8988T (cell line): ENCODE data around the gene NPAS3.

Experiments
- DNase-seq: peaks from one replicate; pipeline ENCODE4 v3.0.0; 2011

The NPAS3 gene

DNA sequence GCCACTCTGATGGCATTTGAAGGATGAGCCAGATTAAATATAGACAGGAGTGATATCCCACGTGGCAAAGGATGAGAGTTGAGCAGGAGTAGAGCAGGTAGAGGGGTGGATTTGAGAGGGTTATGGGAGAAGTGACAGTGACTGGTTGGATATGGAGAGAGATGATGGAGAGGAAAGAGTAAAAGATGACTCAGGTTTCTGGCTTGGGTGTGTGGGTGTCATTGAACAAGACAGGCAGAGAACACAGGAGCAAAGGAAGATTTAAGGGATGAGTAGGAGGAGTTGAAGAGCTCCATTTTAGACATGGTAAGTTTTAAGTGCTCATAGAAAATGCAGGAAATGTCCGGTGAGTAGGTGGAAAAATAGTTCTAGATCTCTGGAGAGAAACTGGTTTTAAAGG lies 875.3 kb downstream of the NPAS3 start:
- DNase-seq = no peak

DNA sequence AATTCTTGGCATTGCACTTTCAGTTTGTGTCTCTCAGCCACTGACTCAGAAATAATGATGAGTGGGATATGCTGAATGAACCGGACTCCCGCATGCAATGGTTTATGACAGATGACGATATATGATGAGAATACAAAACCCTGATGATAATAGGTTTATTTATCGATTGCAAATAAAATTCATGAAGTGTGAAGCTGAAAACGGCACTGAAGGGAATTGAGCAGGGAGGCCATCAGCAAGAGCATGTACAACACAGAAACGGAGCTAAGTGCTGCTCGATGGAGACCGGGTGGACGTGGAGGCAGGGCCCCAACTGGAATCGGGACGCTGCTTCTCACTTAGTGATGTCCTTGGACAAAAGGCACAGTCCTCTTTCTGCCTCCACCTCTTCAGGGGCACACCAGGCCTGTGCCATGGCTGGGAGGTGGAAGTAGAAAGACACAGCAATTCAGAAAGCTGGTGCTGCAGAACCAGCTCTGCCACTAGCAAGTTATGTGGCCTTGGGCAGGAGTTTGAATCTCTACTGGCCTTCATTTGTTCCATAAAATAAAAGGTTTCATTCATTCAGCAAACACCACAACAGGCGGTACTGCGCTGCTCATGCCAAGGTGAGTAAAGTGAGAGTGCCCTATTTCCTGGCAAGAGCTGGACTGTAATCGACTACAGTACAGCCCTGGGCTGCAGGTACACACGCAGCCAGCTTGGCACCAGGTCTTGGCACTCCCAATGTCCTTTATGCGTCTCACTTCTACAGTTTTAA lies 895.2 kb downstream of the NPAS3 start:
- no peak for DNase-seq

DNA sequence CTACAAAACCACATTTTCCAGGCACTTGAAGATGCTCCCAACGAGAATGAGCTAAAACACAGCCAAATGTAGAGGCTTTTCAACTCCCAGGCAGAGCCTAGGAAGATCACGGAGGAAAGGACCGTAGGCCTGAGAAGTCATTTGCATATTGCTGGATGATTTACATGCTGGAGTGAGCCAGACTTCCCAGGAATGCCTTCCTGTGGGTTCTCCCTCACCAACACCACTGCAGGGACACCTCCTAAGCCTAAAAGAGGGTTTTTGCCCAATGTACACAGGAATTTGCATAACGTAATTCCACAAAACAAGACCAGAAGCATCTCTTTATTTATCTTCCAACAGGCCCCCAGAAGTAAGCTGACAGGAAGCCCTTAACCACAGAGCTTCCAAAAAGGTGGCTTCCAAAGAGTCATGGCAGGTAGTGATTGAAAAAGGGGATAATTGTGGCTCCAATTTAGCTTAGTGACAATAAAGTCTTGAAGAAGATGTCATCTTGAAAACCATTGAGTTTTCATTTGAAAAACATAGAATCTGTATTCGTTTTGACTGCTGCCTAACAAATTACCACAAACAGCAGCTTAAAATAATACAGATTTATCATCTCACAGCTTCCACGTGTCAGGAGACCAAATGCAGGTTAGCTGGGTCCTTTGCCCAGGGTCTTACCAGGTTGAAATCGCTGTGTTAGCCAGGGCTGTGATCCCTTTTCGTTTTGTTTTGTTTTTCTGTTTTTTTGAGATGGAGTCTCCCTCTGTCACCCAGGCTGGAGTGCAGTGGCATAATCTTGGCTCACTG lies 896.0 kb downstream of the NPAS3 start:
- DNase-seq = no peak

DNA sequence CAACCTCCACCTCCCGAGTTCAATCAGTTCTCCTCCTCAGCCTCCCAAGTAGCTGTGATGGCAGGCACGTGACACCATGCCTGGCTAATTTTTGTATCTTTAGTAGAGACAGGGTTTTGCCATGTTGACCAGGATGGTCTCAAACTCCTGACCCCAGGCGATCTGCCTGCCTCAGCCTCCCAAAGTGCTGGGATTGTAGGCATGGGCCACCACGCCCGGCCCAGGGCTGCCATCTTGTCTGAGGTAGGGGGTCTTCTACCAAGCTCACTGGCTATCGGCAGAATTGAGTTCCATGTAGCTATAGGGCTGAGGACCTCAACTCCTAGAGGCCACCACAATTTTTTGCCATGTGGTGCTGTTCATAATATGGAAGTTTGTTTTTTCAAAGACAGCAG lies 896.6 kb downstream of the NPAS3 start:
- no peak for DNase-seq

DNA sequence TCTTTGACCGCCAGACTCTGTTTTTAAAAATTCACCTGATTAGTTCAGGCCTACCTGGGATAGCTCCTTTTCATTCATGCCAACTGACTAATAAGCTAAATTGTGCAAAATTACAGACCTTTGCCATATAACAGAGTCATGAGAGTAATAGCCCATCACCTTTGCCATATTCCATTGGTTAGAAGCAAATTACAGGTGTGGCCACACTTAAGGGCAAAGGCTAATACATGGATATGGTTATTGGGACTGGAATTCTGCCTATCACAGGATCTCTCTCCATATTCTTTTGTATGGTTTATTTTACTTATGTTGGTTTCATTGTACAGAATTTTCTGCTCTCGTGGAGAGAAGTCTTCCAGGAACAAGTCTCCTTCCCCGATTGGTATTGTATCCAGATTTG lies 897.0 kb downstream of the NPAS3 start:
- no peak for DNase-seq

DNA sequence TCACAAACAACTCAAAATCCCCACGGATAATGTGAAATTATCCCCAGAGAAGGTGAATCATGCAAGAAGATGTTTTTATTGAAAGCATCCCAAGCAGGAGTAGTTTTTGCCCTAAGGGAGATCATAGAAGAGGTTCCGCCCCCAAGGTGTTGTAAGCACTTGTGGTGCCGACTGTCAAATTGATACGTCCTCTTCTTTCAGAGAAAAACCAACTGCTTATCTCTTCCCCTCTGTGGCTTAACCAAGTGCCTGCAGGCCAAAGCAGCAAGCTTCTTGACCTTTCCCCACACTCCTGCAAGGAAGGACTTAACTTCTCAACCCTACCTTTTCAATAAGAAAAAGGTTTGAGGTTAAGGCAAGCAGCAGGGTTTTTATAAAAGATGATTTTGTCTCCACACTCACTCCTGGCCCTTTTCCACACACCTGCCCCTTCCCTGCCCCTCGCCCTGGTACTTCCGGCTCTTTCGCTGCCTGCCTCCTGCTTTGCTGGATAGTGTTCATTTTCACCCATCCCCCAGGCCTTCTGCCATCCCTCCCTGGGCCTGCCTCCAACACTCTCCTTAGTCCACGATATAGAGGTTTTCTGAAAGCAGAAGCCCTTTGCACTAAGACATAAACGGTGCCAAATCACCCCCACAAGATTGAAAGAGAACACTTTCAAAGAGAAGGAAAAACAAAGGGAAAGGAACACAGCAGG lies 897.7 kb downstream of the NPAS3 start:
- no peak for DNase-seq

DNA sequence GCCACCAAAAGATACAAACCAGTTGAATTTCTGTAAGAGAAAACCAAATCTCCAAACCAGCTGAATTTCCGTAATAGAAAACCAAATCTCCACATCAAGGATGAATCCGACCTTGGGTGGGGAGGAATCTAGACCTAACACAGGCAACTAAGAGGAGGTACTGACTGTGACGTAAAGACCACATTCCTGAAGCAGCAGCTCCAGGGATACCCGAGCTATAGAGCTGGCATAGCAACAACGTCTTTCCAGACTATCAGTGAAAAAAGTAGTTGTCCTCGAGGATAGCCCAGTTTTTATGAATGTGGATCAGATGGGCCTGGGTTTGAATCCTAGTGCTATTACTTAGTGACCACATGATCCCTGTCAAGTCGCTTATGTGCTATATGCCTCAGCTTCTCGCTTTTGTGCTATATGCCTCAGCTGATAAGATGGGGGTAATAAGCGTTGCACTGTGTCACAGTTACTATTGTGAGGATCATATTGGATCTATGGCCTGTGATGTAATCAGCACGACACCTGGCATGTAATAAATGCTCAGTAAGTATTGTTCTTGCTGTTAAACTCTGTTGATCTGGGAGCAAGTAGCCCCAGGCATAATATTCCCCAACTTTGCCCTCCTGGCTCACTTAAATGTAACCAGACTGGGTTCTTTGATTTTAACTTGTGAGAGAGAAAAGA lies 898.4 kb downstream of the NPAS3 start:
- DNase-seq = no peak

DNA sequence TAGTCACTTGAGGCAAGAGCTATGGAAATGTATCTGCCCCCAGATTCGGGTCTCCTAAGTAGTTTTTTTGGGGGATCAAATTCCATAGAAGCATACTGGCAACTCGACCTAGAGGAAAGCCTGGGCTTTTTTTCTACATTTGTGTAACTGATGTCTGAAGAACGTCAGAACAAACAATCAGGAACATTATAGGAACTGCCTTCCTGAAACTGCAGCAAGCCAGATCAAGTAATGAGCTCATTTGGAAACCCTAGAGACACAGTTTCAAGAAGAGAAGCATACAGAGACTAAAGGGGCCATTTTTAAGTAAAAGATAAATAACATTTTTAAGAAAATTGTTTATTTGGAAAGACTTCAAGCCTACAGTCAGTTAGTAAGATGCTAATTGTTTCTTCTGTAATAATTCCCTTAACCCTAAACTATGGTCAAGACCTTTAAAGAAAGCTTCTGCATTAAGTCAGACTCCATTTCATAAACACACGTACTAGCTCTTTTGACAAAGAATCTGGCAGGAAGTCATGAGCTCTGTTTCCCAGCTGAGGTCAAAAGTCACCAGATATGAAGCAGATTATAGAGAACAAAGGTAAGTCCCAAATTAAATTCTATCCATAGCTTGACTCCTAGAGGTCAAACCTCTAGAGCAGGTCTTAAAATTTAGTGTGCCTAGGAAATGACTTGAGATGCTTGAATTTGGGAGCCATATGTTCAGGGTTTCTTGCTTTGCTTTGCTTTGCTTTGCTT lies 899.4 kb downstream of the NPAS3 start:
- DNase-seq = no peak

DNA sequence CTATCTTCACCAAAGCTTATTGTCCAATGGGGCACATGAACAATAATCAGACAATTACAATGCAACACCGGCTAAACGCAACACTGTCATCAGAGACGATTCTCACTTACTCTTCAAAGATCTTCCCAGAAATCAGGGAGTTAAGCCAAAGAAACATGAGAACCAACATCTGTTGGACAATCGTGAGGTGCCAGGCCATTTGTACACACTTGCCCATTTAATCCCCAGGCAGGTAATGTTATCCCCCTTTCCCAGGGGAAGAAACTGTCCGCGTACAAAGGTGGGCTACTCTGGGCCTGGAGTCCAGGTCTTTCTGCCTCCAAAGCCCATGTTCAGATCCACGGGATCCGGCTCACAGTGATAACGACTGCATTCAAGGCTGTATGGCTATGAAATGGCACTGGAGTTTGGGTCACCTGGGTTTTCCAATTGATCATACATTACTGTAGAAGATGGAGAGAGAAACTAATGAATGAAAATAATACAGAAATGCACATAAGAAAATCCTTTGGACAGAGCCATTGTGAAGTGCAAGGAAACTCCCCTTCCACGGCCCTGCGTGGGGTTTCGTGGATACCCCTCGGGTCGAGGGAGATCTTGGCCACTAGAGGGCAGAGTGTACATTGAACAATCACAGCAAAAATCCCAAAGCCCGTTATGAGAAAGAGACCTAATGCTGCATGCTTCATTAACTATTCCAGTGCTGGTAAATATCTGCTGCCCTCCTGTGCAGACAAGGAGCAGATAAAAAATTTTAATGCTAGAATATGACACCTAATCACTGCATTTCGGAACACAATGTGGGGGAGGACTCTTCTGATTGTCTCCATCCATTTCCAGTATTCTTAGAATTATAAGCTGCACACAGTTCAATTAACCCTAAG lies 900.8 kb downstream of the NPAS3 start:
- DNase-seq = peak; percentile 21

DNA sequence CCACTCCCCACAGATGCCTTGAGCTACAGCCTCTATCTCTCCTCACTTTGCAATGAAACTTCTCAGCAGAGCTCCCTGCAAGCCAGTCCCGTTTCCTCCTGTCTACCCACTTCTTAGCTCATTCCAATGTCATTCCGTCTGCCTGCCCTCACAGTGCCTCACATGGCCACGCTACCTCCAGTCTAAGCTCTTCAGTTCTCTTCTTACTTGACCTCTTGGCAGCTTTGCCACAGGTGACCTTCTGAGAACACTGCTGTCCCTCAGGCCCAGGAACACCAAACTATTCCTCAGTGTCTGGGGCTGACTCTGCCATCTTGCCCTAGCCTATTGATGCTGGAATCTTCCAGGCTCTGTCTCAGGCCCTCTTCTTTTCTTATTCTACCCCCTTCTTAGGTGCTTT lies 902.1 kb downstream of the NPAS3 start:
- DNase-seq = no peak

DNA sequence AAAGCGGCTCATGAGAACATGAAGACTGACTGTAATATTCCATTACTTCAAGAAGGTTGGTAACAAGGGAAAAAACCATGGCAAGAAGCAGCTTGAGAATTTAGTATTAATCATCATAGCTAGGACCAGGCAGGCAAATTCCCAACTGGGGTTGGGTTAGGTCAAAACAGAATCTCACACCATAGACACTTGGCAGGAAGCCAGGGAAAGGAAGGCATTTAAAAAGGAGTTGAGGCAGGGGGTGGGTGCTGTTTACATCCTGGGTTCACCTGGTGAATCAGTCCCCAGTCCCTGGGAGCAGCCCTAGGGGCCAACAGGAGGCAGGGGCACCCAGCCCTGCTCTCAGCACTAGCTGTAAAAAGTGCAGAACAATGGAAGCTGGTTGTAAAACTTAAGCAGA lies 903.6 kb downstream of the NPAS3 start:
- DNase-seq = no peak

DNA sequence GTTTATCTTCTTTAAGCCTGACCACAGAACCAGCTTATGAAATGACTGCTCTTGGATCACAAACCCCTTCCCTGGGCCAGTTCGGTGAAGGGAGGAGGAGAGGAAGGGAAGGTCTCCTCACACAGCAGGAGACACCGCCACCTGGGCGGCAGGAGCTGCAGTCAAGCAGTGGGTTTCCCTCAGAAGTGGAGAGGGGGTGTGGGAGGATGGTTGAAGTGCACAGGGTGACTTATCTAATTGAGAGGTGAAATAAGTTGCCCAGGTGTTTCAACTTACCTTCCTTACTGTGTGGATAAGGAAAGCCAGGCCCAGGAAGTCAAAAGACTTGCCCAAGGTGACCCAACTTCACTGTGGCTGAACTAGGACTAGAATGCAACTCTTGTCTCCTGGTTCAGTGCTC lies 905.4 kb downstream of the NPAS3 start:
- no peak for DNase-seq

DNA sequence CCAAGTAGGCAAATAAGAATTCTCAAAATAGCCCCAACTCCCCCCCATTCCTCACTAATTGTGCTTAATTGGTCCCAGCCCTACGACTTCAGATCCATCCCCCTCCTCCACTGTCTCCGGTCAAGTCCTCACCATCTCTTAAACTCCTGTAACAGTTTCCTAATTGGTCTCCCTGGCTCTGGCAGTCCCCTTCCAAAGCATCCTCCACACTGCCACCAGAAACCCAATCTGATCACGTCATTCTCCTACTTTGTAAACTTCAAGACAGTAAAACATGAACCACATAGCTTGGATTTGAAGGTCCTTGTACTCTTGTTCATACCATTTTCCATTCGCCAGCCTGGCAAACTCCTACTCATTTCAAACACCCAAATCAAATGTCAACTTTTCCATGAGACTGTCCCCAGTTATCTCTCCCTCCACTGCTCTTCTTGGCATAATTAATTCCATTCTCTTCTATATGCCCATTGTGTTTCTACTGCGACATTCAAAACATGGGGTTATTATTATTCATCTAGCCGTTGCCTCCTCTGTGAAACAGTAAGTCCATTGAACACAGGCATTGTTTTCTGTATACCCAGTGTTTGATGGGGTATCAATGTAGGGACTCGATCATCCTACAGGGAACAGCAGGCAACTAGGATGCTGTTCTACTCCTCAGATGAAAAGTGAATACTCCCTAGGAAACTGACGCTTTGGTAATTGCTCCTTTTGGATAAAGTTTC lies 907.6 kb downstream of the NPAS3 start:
- DNase-seq = no peak

DNA sequence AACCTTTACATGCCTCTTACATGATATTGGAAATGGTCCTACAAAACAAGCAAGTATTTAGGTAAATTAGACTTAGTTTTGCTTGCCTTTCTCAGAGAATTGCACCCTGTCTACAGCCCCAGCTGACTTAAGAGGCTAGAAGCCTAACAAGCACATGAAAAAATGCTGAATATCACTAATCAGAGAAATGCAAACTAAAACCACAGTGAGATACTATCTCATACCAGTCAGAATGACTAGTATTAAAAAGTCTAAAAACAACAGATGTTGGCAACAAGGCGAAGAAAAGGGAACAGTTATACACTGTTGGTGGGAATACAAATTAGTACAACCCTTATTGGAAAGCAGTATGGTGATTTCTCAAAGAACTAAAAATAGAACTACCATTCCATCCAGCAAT lies 908.4 kb downstream of the NPAS3 start:
- DNase-seq = no peak

DNA sequence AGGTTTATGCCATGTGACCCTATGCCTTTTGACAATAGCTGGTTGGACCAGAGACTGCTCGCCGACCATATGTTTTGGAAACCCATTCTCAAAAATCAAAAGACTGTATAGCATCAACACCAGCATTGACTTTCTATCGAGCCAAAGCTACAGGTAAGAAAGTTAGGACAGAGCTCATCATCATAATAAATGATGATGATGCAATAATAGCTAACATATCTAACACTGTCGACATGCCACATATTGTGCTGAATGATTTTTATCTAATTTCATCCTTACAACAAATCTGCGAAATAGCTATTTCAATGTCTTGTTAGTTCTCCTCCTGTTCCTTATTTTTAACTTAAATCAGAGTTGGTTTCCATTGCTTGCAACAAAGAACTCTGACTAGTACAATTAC lies 909.3 kb downstream of the NPAS3 start:
- DNase-seq = no peak

DNA sequence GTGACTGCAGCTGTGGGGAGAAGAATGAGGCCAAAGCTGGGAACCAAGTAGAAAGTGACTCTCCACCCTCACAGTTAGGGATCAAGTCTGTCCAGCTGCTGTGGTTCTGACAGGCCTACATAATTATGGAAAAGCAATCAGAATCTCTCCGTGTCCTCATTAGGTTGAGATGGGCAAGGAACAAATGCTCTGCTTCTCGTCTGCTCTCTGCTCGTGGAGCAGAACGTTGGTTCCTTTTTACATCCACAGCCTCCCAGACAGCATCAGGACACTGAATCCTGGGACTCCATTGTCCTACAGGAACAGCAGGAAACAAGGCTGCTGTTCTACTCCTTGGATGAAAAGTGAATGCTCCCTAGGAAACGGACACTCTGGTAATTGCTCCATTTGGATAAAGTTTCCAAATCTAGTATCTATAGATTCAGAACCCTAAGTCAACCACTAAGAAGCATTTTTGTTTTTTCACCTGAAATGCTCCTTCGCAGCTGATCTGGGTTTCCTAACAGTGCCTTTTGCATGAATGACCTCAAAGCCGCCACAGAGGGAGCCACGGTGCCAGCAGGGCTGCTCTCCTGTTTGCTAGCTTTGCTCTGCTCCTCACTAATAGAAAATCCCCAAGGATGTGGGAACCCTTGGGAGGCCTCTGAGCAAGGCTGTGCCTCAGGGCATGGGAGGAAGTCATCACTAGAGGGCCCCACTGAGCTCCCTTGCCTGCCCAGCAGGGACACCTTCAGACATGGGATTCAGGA lies 910.2 kb downstream of the NPAS3 start:
- DNase-seq = peak; percentile 41

DNA sequence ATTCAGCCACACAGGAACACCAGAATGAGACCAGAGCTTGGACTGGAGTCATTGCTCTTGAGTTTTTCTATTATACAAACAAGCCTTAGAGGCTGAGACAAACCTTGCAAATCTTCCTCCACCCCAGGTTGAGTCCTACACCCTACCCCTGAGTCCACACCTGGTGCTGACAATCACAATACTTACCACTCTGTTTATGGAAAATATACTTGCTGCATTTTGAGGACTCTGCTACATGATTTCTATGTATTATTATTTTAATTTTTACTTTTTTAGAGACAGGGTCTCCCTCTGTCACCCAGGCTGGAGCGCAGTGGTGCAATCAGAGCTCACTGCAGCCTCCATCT lies 910.7 kb downstream of the NPAS3 start:
- no peak for DNase-seq

DNA sequence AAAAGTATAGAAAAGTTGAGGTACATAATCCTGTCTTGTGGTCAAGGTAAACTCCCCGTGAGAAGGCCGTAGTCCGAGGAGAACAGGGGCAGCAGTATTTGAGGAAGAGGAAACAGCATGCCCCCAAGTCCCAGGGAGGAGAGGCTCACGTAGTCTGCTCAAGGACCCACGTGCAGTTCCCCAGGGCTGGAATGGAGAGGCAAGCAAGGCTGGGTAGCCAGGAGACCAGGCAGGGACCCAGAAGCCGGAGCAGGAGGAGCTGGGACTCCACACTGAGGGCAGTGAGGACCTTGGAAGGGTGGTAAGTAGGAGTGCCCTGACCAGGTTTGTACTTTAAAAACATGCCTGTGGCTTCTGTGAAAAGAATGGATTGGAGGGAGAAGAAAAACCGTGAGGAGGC lies 912.1 kb downstream of the NPAS3 start:
- no peak for DNase-seq

DNA sequence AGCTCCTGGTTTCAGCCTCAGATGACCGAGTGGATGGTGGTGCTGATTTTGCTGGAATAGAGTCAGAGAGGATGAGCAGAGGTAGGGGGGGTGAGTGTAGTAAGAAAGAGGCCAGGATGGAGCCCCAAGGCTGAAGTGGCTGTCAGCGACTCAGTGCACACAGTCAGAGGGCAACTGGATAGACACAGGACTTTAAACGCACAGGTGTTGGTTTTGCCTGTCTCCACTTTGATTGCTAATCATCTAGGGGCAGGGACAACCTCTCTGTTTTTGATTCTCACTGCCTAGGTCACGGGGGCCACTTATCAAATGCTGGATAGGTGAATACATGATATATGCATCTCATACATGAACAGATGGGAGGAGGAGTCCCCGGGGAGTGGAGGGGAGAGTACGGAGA lies 912.7 kb downstream of the NPAS3 start:
- no peak for DNase-seq

DNA sequence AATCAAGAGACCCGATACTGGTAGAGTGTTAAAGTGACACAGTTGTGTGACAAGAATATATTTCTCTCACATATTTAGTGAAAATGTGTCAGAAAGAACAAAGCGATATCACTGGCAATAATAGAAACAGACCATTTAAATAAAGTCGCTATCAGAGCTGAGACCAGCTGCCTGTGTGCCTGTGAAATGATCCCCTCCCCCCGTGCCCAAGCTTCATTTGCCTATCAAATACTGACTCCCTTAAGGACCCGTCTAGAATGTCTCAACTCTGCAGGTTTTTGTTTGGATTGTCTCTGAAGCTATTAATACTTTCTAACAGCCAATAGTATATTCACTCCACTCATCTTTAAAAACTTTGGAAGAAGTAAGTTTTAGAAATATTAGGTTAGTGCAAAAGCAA lies 913.3 kb downstream of the NPAS3 start:
- no peak for DNase-seq
